ENCODE data around the gene HSPA12A. TPM values are rescaled to one million over a fixed set of nuclear protein-coding genes. Genes with fewer than 3 reads are reported as not detected.

Gene HSPA12A
- total RNA-seq, 2 experiments from 2014 or later: 0.49 TPM; not detected in 1

- Histone ChIP-seq H3K4me1 (ENCODE audit: insufficient read depth, low read length) (no peaks in the 10 kb centered on the region), H3K4me3 (ENCODE audit: low read length) (no peak overlapping the region), H3K9me3 (ENCODE audit: control insufficient read depth in 1 of 2, insufficient read depth in 1 of 2, low read length in 2 of 2) (no peaks in the 10 kb centered on the region), H3K27me3 (ENCODE audit: control insufficient read depth in 1 of 2, insufficient read depth in 2 of 2, low read length in 2 of 2) (peaks cover 13 to 20% of the 10 kb centered on the region in 2 experiments), H3K36me3 (ENCODE audit: insufficient read depth, low read length) (no peaks in the 10 kb centered on the region), H3K27ac (ENCODE audit: low read depth in 1 of 2, low read length in 2 of 2) (no peak overlapping the region)
- no peak for DNase-seq
- TF ChIP-seq CTCF (IDR thresholded peaks at IDR 0.05): no peak
- no peaks in the 10 kb centered on the region for H3K4me1 Mint-ChIP-seq (ENCODE audit: low read depth)
- ATAC-seq (ENCODE audit: poor library complexity): no peak
- no peak overlapping the region for H3K27ac Mint-ChIP-seq
- no peak overlapping the region for H3K4me3 Mint-ChIP-seq
- intact Hi-C loops (cut with DNase I, micrococcal nuclease): loop anchor here in 1 of 2 experiments (10.0 kb wide), 1 partner anchor 1543 kb away; no protein-coding TSS in a partner anchor
- POLR2A ChIA-PET: no interaction called here
- H3K9me3 Mint-ChIP-seq: no peaks in the 10 kb centered on the region
- H3K36me3 Mint-ChIP-seq (ENCODE audit: low read depth): no peaks in the 10 kb centered on the region
- peaks cover 61% of the 10 kb centered on the region for H3K27me3 Mint-ChIP-seq
- CTCF ChIA-PET: no interaction called here
Measured at GRCh38 chr10:116627386-116627933, 114.9 kb downstream of the HSPA12A start.

- ATAC-seq (ENCODE audit: poor library complexity): no peak
- H3K27ac ChIP-seq (ENCODE audit: low read depth in 1 of 2, low read length in 2 of 2): no peak overlapping the region
- no peak for DNase-seq
- Mint-ChIP-seq H3K9me3 (no peaks in the 10 kb centered on the region), H3K4me1 (ENCODE audit: low read depth) (no peaks in the 10 kb centered on the region), H3K27ac (no peak overlapping the region), H3K27me3 (peaks cover 68% of the 10 kb centered on the region), H3K4me3 (no peak overlapping the region), H3K36me3 (ENCODE audit: low read depth) (no peaks in the 10 kb centered on the region)
- no peak overlapping the region for H3K4me3 ChIP-seq (ENCODE audit: low read length)
- no peaks in the 10 kb centered on the region for H3K9me3 ChIP-seq (ENCODE audit: control insufficient read depth in 1 of 2, insufficient read depth in 1 of 2, low read length in 2 of 2)
- no peak for TF ChIP-seq CTCF (IDR thresholded peaks at IDR 0.05)
- no peaks in the 10 kb centered on the region for H3K36me3 ChIP-seq (ENCODE audit: insufficient read depth, low read length)
- intact Hi-C loops (cut with DNase I, micrococcal nuclease): loop anchor here in 1 of 2 experiments (10.0 kb wide), 1 partner anchor 1542 kb away; no protein-coding TSS in a partner anchor
- no peaks in the 10 kb centered on the region for H3K4me1 ChIP-seq (ENCODE audit: insufficient read depth, low read length)
- ChIA-PET POLR2A (no interaction called here), CTCF (no interaction called here)
- H3K27me3 ChIP-seq (ENCODE audit: control insufficient read depth in 1 of 2, insufficient read depth in 2 of 2, low read length in 2 of 2): peaks cover 13 to 19% of the 10 kb centered on the region in 2 experiments
Measured at GRCh38 chr10:116626815-116627214, 115.6 kb downstream of the HSPA12A start.

- Mint-ChIP-seq H3K27ac (no peak overlapping the region), H3K9me3 (no peaks in the 10 kb centered on the region), H3K4me3 (no peak overlapping the region), H3K27me3 (peaks cover 67% of the 10 kb centered on the region), H3K36me3 (ENCODE audit: low read depth) (no peaks in the 10 kb centered on the region), H3K4me1 (ENCODE audit: low read depth) (no peaks in the 10 kb centered on the region)
- Histone ChIP-seq H3K36me3 (ENCODE audit: insufficient read depth, low read length) (no peaks in the 10 kb centered on the region), H3K4me1 (ENCODE audit: insufficient read depth, low read length) (no peaks in the 10 kb centered on the region), H3K27ac (ENCODE audit: low read depth in 1 of 2, low read length in 2 of 2) (no peak overlapping the region), H3K4me3 (ENCODE audit: low read length) (no peak overlapping the region), H3K27me3 (ENCODE audit: control insufficient read depth in 1 of 2, insufficient read depth in 2 of 2, low read length in 2 of 2) (peaks cover 13 to 18% of the 10 kb centered on the region in 2 experiments), H3K9me3 (ENCODE audit: control insufficient read depth in 1 of 2, insufficient read depth in 1 of 2, low read length in 2 of 2) (no peaks in the 10 kb centered on the region)
- POLR2A ChIA-PET: no interaction called here
- intact Hi-C loops (cut with DNase I, micrococcal nuclease): loop anchor here in 1 of 2 experiments (10.0 kb wide), 1 partner anchor 1541 kb away; no protein-coding TSS in a partner anchor
- CTCF ChIA-PET: no interaction called here
- ATAC-seq (ENCODE audit: poor library complexity) (no peak), DNase-seq (no peak)
- TF ChIP-seq CTCF (IDR thresholded peaks at IDR 0.05): no peak
Measured at GRCh38 chr10:116625845-116626244, 116.5 kb downstream of the HSPA12A start.

Data from CD4-positive, alpha-beta T cell (primary cell).